WTC11 (cell line): ENCODE results near the gene NAA60. TPM values are rescaled to one million over a fixed set of nuclear protein-coding genes. Genes with fewer than 3 reads are reported as not detected.

Experiments used
- ATAC-seq: fragments of 200-7000 bp; cut with Tn5 transposase; 2 replicates; pipeline ENCODE4 v1.10.0; 2021; ENCODE audit warnings: mild to moderate bottlenecking, moderate library complexity
- CTCF ChIA-PET: fragments of 300-600 bp; sonication (Branson Sonifier 250); formaldehyde crosslinking; loops from one replicate; lab custom pipeline; 2021; ENCODE audit warnings: antibody characterized with exemption; lab: Charles Lee
- POLR2A ChIA-PET: fragments of 350-600 bp; sonication (Branson Sonifier 250); formaldehyde crosslinking; loops from one replicate; lab custom pipeline; 2021; ENCODE audit warnings: antibody characterized with exemption; lab: Charles Lee
- DNase-seq: peaks from one replicate; pipeline ENCODE4 v3.0.0; 2021; ENCODE audit warnings: low spot score
- H3K27ac Mint-ChIP-seq: 2 replicates; pipeline ENCODE4 v1.8.0; 2021; ENCODE audit warnings: mixed read lengths
- H3K27me3 Mint-ChIP-seq: 2 replicates; pipeline ENCODE4 v1.8.0; 2021; ENCODE audit warnings: low read depth, mild to moderate bottlenecking, moderate library complexity, mixed read lengths
- H3K36me3 Mint-ChIP-seq: 2 replicates; pipeline ENCODE4 v1.8.0; 2021; ENCODE audit warnings: mixed read lengths
- H3K4me1 Mint-ChIP-seq: 2 replicates; pipeline ENCODE4 v1.8.0; 2022; ENCODE audit warnings: mixed read lengths
- H3K4me3 Mint-ChIP-seq: 2 replicates; pipeline ENCODE4 v1.8.0; 2021; ENCODE audit warnings: mild to moderate bottlenecking, moderate library complexity, mixed read lengths
- H3K9me3 Mint-ChIP-seq: 2 replicates; pipeline ENCODE4 v1.8.0; 2021; ENCODE audit warnings: mixed read lengths
- GABPB1 ChIP-seq: sonication (generic); formaldehyde crosslinking; IDR thresholded peaks from 2 replicates; pipeline ENCODE4 v1.8.1; 2023; ENCODE audit warnings: mild to moderate bottlenecking, missing genetic modification reagents
- NFE2L1 ChIP-seq: sonication (generic); formaldehyde crosslinking; IDR thresholded peaks from 2 replicates; pipeline ENCODE4 v1.8.1; 2023; ENCODE audit warnings: missing genetic modification reagents
- NR3C1 ChIP-seq: sonication (generic); formaldehyde crosslinking; conservative IDR thresholded peaks from 2 replicates; pipeline ENCODE4 v1.8.1; 2023; ENCODE audit warnings: low read depth, mild to moderate bottlenecking, missing genetic modification reagents
- RORB ChIP-seq: fragments of 250-450 bp; sonication (Bioruptor Pico); IDR thresholded peaks from 2 replicates; pipeline ENCODE4 v1.9.0; 2021; ENCODE audit warnings: mild to moderate bottlenecking
- total RNA-seq: library from RNA; stranded (reverse); gene quantifications from 3 replicates; pipeline ENCODE4 v1.2.3, GENCODE V29; 2021
- TF ChIP-seq, protein P1 (sequence below): sonication (generic); formaldehyde crosslinking; IDR thresholded peaks from 2 replicates; pipeline ENCODE4 v1.8.1; 2023; ENCODE audit warnings: mild to moderate bottlenecking, moderate library complexity, missing genetic modification reagents
- TF ChIP-seq, protein P2 (sequence below): fragments of 250-450 bp; sonication (Bioruptor Pico); IDR thresholded peaks from 2 replicates; pipeline ENCODE4 v1.9.0; 2021; ENCODE audit warnings: mild to moderate bottlenecking, borderline replicate concordance
- TF ChIP-seq, protein P3 (sequence below): sonication (generic); formaldehyde crosslinking; IDR thresholded peaks from 2 replicates; pipeline ENCODE4 v1.8.0; 2022; ENCODE audit warnings: mild to moderate bottlenecking, missing genetic modification reagents
- TF ChIP-seq, protein P4 (sequence below): fragments of 250-450 bp; sonication (Bioruptor Pico); IDR thresholded peaks from 2 replicates; pipeline ENCODE4 v2.1.2; 2022; ENCODE audit warnings: mild to moderate bottlenecking, moderate library complexity
- TF ChIP-seq, protein P5 (sequence below): sonication (generic); formaldehyde crosslinking; IDR thresholded peaks from 2 replicates; pipeline ENCODE4 v1.8.1; 2023; ENCODE audit warnings: mild to moderate bottlenecking, missing genetic modification reagents
- TF ChIP-seq, protein P6 (sequence below): sonication (generic); formaldehyde crosslinking; conservative IDR thresholded peaks from 2 replicates; pipeline ENCODE4 v1.8.1; 2023; ENCODE audit warnings: mild to moderate bottlenecking, low read depth, missing genetic modification reagents, moderate library complexity

Gene NAA60
- total RNA-seq, 1 experiment from 2014 or later = 50.3 TPM

DNA sequence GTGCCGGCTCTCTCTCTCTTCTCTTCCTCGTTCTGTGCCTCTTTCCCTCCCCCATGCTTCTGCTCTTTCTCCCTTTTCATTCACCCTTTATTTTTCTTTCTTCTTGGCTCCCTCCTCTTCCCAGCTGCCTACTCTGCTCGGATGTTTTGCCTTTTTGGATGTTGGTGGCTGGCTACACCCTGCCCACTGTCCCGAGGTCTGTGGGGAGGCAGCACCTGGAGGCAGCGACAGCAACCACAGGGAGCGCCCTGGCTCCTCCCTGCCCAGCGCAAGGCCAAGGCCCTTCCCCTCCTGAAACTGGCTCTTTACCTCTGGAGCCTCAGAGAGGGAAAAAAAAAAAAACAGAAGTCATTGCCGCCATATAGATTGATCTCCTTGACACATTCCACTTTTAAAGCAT lies 77.4 kb downstream of the NAA60 start:
- DNase-seq (peak; percentile 35), ATAC-seq (peak; percentile 89)
- Mint-ChIP-seq H3K36me3 (peaks cover 23% of the 10 kb centered on the region), H3K4me1 (peaks cover 2% of the 10 kb centered on the region; the same call in 1 of the 2 replicates), H3K27me3 (no peaks in the 10 kb centered on the region), H3K4me3 (no peak overlapping the region), H3K27ac (no peak overlapping the region), H3K9me3 (no peaks in the 10 kb centered on the region)
- TF ChIP-seq, protein P1, sequence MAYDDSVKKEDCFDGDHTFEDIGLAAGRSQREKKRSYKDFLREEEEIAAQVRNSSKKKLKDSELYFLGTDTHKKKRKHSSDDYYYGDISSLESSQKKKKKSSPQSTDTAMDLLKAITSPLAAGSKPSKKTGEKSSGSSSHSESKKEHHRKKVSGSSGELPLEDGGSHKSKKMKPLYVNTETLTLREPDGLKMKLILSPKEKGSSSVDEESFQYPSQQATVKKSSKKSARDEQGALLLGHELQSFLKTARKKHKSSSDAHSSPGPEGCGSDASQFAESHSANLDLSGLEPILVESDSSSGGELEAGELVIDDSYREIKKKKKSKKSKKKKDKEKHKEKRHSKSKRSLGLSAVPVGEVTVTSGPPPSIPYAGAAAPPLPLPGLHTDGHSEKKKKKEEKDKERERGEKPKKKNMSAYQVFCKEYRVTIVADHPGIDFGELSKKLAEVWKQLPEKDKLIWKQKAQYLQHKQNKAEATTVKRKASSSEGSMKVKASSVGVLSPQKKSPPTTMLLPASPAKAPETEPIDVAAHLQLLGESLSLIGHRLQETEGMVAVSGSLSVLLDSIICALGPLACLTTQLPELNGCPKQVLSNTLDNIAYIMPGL = no peak
- TF ChIP-seq, protein P2, sequence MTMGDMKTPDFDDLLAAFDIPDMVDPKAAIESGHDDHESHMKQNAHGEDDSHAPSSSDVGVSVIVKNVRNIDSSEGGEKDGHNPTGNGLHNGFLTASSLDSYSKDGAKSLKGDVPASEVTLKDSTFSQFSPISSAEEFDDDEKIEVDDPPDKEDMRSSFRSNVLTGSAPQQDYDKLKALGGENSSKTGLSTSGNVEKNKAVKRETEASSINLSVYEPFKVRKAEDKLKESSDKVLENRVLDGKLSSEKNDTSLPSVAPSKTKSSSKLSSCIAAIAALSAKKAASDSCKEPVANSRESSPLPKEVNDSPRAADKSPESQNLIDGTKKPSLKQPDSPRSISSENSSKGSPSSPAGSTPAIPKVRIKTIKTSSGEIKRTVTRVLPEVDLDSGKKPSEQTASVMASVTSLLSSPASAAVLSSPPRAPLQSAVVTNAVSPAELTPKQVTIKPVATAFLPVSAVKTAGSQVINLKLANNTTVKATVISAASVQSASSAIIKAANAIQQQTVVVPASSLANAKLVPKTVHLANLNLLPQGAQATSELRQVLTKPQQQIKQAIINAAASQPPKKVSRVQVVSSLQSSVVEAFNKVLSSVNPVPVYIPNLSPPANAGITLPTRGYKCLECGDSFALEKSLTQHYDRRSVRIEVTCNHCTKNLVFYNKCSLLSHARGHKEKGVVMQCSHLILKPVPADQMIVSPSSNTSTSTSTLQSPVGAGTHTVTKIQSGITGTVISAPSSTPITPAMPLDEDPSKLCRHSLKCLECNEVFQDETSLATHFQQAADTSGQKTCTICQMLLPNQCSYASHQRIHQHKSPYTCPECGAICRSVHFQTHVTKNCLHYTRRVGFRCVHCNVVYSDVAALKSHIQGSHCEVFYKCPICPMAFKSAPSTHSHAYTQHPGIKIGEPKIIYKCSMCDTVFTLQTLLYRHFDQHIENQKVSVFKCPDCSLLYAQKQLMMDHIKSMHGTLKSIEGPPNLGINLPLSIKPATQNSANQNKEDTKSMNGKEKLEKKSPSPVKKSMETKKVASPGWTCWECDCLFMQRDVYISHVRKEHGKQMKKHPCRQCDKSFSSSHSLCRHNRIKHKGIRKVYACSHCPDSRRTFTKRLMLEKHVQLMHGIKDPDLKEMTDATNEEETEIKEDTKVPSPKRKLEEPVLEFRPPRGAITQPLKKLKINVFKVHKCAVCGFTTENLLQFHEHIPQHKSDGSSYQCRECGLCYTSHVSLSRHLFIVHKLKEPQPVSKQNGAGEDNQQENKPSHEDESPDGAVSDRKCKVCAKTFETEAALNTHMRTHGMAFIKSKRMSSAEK = no peak
- TF ChIP-seq NFE2L1 (no peak), NR3C1 (no peak)
- TF ChIP-seq, protein P3, sequence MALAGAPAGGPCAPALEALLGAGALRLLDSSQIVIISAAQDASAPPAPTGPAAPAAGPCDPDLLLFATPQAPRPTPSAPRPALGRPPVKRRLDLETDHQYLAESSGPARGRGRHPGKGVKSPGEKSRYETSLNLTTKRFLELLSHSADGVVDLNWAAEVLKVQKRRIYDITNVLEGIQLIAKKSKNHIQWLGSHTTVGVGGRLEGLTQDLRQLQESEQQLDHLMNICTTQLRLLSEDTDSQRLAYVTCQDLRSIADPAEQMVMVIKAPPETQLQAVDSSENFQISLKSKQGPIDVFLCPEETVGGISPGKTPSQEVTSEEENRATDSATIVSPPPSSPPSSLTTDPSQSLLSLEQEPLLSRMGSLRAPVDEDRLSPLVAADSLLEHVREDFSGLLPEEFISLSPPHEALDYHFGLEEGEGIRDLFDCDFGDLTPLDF (CRISPR knock-in tag) = no peak
- TF ChIP-seq, protein P4, sequence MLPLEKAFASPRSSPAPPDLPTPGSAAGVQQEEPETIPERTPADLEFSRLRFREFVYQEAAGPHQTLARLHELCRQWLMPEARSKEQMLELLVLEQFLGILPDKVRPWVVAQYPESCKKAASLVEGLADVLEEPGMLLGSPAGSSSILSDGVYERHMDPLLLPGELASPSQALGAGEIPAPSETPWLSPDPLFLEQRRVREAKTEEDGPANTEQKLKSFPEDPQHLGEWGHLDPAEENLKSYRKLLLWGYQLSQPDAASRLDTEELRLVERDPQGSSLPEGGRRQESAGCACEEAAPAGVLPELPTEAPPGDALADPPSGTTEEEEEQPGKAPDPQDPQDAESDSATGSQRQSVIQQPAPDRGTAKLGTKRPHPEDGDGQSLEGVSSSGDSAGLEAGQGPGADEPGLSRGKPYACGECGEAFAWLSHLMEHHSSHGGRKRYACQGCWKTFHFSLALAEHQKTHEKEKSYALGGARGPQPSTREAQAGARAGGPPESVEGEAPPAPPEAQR = no peak
- TF ChIP-seq, protein P5, sequence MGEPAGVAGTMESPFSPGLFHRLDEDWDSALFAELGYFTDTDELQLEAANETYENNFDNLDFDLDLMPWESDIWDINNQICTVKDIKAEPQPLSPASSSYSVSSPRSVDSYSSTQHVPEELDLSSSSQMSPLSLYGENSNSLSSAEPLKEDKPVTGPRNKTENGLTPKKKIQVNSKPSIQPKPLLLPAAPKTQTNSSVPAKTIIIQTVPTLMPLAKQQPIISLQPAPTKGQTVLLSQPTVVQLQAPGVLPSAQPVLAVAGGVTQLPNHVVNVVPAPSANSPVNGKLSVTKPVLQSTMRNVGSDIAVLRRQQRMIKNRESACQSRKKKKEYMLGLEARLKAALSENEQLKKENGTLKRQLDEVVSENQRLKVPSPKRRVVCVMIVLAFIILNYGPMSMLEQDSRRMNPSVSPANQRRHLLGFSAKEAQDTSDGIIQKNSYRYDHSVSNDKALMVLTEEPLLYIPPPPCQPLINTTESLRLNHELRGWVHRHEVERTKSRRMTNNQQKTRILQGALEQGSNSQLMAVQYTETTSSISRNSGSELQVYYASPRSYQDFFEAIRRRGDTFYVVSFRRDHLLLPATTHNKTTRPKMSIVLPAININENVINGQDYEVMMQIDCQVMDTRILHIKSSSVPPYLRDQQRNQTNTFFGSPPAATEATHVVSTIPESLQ (CRISPR knock-in tag) = no peak
- TF ChIP-seq, protein P6, sequence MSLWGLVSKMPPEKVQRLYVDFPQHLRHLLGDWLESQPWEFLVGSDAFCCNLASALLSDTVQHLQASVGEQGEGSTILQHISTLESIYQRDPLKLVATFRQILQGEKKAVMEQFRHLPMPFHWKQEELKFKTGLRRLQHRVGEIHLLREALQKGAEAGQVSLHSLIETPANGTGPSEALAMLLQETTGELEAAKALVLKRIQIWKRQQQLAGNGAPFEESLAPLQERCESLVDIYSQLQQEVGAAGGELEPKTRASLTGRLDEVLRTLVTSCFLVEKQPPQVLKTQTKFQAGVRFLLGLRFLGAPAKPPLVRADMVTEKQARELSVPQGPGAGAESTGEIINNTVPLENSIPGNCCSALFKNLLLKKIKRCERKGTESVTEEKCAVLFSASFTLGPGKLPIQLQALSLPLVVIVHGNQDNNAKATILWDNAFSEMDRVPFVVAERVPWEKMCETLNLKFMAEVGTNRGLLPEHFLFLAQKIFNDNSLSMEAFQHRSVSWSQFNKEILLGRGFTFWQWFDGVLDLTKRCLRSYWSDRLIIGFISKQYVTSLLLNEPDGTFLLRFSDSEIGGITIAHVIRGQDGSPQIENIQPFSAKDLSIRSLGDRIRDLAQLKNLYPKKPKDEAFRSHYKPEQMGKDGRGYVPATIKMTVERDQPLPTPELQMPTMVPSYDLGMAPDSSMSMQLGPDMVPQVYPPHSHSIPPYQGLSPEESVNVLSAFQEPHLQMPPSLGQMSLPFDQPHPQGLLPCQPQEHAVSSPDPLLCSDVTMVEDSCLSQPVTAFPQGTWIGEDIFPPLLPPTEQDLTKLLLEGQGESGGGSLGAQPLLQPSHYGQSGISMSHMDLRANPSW = no peak
- ChIA-PET CTCF (no interaction called here), POLR2A (no interaction called here)

DNA sequence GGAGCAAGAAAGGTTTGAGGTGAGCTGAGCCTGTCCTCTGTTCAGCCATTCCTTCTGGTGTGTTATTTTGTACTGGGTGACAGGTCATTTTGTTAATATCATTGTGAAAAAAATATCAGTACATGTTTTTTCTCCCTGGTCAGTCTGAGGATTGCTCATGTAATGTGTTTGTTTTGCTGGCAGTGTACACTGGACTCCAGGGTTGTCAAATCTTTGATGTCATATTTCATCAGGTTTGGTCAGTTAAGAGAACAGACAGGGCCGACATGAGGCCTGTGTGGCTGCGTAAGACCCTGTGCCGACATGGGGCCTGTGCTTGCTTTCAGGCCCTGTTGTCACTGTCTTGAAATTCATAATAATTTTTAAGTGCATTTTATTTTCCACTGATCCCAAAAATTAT lies 79.8 kb downstream of the NAA60 start:
- TF ChIP-seq RORB (CRISPR knock-in tag) = no peak
- TF ChIP-seq GABPB1 = peak; percentile 72
- CTCF ChIA-PET = no interaction called here

More for the DNA sequence above, 79.8 kb downstream of the NAA60 start:
- Mint-ChIP-seq H3K27me3 (no peaks in the 10 kb centered on the region), H3K4me3 (no peak overlapping the region), H3K9me3 (peaks cover 10% of the 10 kb centered on the region), H3K36me3 (peaks cover 30% of the 10 kb centered on the region), H3K27ac (no peak overlapping the region), H3K4me1 (peaks cover 2% of the 10 kb centered on the region; the same call in 1 of the 2 replicates)
- ATAC-seq (no peak), DNase-seq (no peak)
- POLR2A ChIA-PET = no interaction called here
